Upper lobe of right lung (tissue), 1 donor: ENCODE data around the gene ABCA3. TPM values are rescaled to one million over a fixed set of nuclear protein-coding genes. Genes with fewer than 3 reads are reported as not detected.

Source experiments
- ATAC-seq: fragments of 200-7000 bp; cut with Tn5 transposase; one replicate; pipeline ENCODE4 v1.9.1; 2020; ENCODE audit warnings: mild to moderate bottlenecking, moderate library complexity
- DNase-seq: peaks from one replicate; pipeline ENCODE4 v3.0.0-alpha.2; 2020
- H3K27ac ChIP-seq: fragments of 200-600 bp; one replicate; pipeline ENCODE4 v1.8.0; 2022
- H3K27me3 ChIP-seq: fragments of 200-600 bp; one replicate; pipeline ENCODE4 v1.8.0; 2022; ENCODE audit warnings: mild to moderate bottlenecking
- H3K36me3 ChIP-seq: fragments of 200-600 bp; one replicate; pipeline ENCODE4 v1.8.0; 2022
- H3K4me1 ChIP-seq: fragments of 200-600 bp; one replicate; pipeline ENCODE4 v1.8.0; 2022
- H3K4me3 ChIP-seq: fragments of 200-600 bp; one replicate; pipeline ENCODE4 v1.8.0; 2022; ENCODE audit warnings: mild to moderate bottlenecking
- H3K9me3 ChIP-seq: fragments of 200-600 bp; one replicate; pipeline ENCODE4 v1.8.0; 2022
- CTCF ChIP-seq: fragments of 200-600 bp; IDR thresholded peaks from one replicate; pipeline ENCODE4 v1.8.0; 2022; ENCODE audit warnings: antibody characterized with exemption
- intact Hi-C: fragments of 100-400 bp; cut with DNase I; formaldehyde crosslinking; loops from one replicate; pipeline ENCODE4 v1.11.0; 2022
- total RNA-seq: library from RNA; stranded (reverse); fragmentation: NEBNext Ultra II Directional; extraction: Animal tissue kit (Norgen Biotek cat#: 25700); gene quantifications from one replicate; pipeline ENCODE4 v1.2.1, GENCODE V29; 2021
- donor health status: DM: no; HTN: yes; CAD: no; lungs with severe emphysema.

The ABCA3 gene
- total RNA-seq, 1 donor from 2014 or later = 598 TPM

- H3K27me3 ChIP-seq = no peaks in the 10 kb centered on the region
- intact Hi-C loops = no loop called here
- TF ChIP-seq CTCF = no peak
- ATAC-seq (no peak), DNase-seq (no peak)
- no peak overlapping the region for H3K4me3 ChIP-seq
- H3K27ac ChIP-seq = no peak overlapping the region
- H3K9me3 ChIP-seq = no peaks in the 10 kb centered on the region
- H3K36me3 ChIP-seq = peaks cover 37% of the 10 kb centered on the region
- H3K4me1 ChIP-seq = no peaks in the 10 kb centered on the region
These were observed 62.9 kb downstream of the ABCA3 start for GRCh38 chr16:2277466-2278271.

GRCh38 chr16:2276368-2277195 is 63.9 kb downstream of the ABCA3 start:
- Histone ChIP-seq H3K4me1 (no peaks in the 10 kb centered on the region), H3K36me3 (peaks cover 37% of the 10 kb centered on the region), H3K27me3 (no peaks in the 10 kb centered on the region), H3K27ac (no peak overlapping the region), H3K9me3 (no peaks in the 10 kb centered on the region), H3K4me3 (no peak overlapping the region)
- ATAC-seq (no peak), DNase-seq (no peak)
- no peak for TF ChIP-seq CTCF
- intact Hi-C loops = no loop called here

GRCh38 chr16:2275476-2276367 is 64.8 kb downstream of the ABCA3 start:
- Histone ChIP-seq H3K4me1 (no peaks in the 10 kb centered on the region), H3K27me3 (no peaks in the 10 kb centered on the region), H3K9me3 (no peaks in the 10 kb centered on the region), H3K36me3 (peaks cover 37% of the 10 kb centered on the region), H3K27ac (no peak overlapping the region), H3K4me3 (no peak overlapping the region)
- no peak for ATAC-seq
- no peak for TF ChIP-seq CTCF
- intact Hi-C loops = no loop called here
- no peak for DNase-seq

- Histone ChIP-seq H3K9me3 (no peaks in the 10 kb centered on the region), H3K27me3 (no peaks in the 10 kb centered on the region), H3K27ac (no peak overlapping the region), H3K4me1 (peaks cover 13% of the 10 kb centered on the region), H3K36me3 (peaks cover 25% of the 10 kb centered on the region), H3K4me3 (no peak overlapping the region)
- no peak for DNase-seq
- intact Hi-C loops = no loop called here
- TF ChIP-seq CTCF = no peak
- no peak for ATAC-seq
These were observed 66.6 kb downstream of the ABCA3 start for GRCh38 chr16:2273931-2274330.

- H3K36me3 ChIP-seq = peaks cover 21% of the 10 kb centered on the region
- ATAC-seq (peak; percentile 9), DNase-seq (peak; percentile 83)
- H3K27ac ChIP-seq = no peak overlapping the region
- H3K27me3 ChIP-seq = no peaks in the 10 kb centered on the region
- peaks cover 13% of the 10 kb centered on the region for H3K4me1 ChIP-seq
- intact Hi-C loops = no loop called here
- no peak for TF ChIP-seq CTCF
- no peak overlapping the region for H3K4me3 ChIP-seq
- H3K9me3 ChIP-seq = no peaks in the 10 kb centered on the region
These were observed 67.0 kb downstream of the ABCA3 start for GRCh38 chr16:2273484-2273883.
